GM23338 (cell line): Measurements from ENCODE around the gene ARL6IP5.

Source experiments
- CREB1 ChIP-seq: fragments of 250-450 bp; sonication (Bioruptor Pico); IDR thresholded peaks from 2 replicates; pipeline ENCODE4 v1.5.0; 2020; ENCODE audit warnings: low read depth, mild to moderate bottlenecking, moderate library complexity
- CTCF ChIP-seq, 2 experiments: fragments of 200-600 bp in 1 of 2; sonication (generic) in 1 of 2; conservative IDR thresholded peaks; 2 replicates each; pipeline versions ENCODE4 v1.5.1 to v1.6.1; 2016 to 2017; ENCODE audit warnings: antibody characterized with exemption in 2 of 2, low read depth in 2 of 2, mild to moderate bottlenecking in 2 of 2, moderate library complexity in 1 of 2
- EZH2 ChIP-seq: fragments of 200-600 bp; sonication (generic); IDR thresholded peaks from one replicate; pipeline ENCODE4 v1.8.0; 2017; ENCODE audit warnings: antibody characterized with exemption, mild to moderate bottlenecking, low read depth; ENCODE audit not compliant: unreplicated experiment

- TF ChIP-seq EZH2: no peak
- no peak for TF ChIP-seq CTCF (conservative IDR thresholded peaks at IDR 0.05; ENCODE audit: low read depth in 2 of 2)
- no peak for TF ChIP-seq CREB1
Observed at GRCh38 chr3:69085833-69086722, 1.3 kb downstream of the ARL6IP5 start.
